Upper lobe of right lung (tissue), 1 donor: Measurements from ENCODE around the gene MAGEA11. TPM values are rescaled to one million over a fixed set of nuclear protein-coding genes. Genes with fewer than 3 reads are reported as not detected.
"Not testable (repeated sequence)": the region's sequence is repeated elsewhere in the genome, so short reads cannot be mapped to it uniquely, and the experiment has no call there.

Experiments used
- ATAC-seq: fragments of 200-7000 bp; cut with Tn5 transposase; one replicate; pipeline ENCODE4 v1.9.1; 2020; ENCODE audit warnings: mild to moderate bottlenecking, moderate library complexity
- DNase-seq: peaks from one replicate; pipeline ENCODE4 v3.0.0-alpha.2; 2020
- H3K27ac ChIP-seq: fragments of 200-600 bp; one replicate; pipeline ENCODE4 v1.8.0; 2022
- H3K27me3 ChIP-seq: fragments of 200-600 bp; one replicate; pipeline ENCODE4 v1.8.0; 2022; ENCODE audit warnings: mild to moderate bottlenecking
- H3K36me3 ChIP-seq: fragments of 200-600 bp; one replicate; pipeline ENCODE4 v1.8.0; 2022
- H3K4me1 ChIP-seq: fragments of 200-600 bp; one replicate; pipeline ENCODE4 v1.8.0; 2022
- H3K4me3 ChIP-seq: fragments of 200-600 bp; one replicate; pipeline ENCODE4 v1.8.0; 2022; ENCODE audit warnings: mild to moderate bottlenecking
- H3K9me3 ChIP-seq: fragments of 200-600 bp; one replicate; pipeline ENCODE4 v1.8.0; 2022
- intact Hi-C: fragments of 100-400 bp; cut with DNase I; formaldehyde crosslinking; loops from one replicate; pipeline ENCODE4 v1.11.0; 2022
- total RNA-seq: library from RNA; stranded (reverse); fragmentation: NEBNext Ultra II Directional; extraction: Animal tissue kit (Norgen Biotek cat#: 25700); gene quantifications from one replicate; pipeline ENCODE4 v1.2.1, GENCODE V29; 2021
- TF ChIP-seq, protein P1 (sequence below): fragments of 200-600 bp; IDR thresholded peaks from one replicate; pipeline ENCODE4 v1.8.0; 2022; ENCODE audit warnings: antibody characterized with exemption
- donor health status: DM: no; HTN: yes; CAD: no; lungs with severe emphysema.

Gene MAGEA11
- total RNA-seq, 1 donor from 2014 or later: not detected

DNA sequence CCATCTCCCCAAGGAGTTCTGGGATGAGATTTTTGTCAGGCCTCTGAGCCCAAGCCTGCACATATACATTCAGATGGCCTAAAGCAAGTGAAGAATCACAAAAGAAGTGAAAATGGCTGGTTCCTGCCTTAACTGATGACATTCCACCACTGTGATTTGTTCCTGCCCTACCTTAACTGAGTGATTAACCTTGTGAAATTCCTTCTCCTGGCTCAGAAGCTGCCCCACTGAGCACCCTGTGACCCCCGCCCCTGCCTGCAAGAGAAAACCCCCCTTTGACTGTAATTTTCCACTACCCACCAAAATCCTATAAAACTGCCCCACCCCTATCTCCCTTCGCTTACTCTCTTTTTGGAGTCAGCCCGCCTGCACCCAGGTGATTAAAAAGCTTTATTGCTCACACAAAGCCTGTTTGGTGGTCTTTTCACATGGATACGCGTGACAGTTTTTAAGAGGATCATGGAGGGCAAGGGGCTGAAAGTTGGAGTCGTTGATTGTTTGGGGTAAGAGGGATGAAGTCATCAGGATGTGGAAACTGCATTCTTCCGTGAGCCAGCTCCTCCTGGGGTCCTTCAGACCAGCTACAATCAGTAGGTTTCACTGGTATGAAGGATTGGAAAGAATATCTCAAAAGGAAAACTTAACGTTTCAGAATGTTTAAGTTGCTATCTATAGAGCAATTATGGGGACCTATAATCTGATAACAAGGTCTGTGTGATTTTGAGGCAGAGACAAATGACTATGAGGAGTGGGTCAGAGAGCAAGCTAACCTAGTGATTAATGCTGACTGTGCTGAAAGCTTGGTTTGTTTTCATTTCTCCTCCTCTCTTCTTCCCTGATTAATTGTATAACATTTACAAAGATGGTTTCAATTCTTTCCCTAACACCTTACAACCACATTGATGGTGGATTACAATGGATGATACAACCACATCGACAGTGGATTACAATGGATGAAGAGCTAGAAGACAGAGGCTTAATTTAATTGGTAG is 28.6 kb upstream of the MAGEA11 start:
- Histone ChIP-seq H3K27me3 (no peaks in the 10 kb centered on the region), H3K4me3 (no peak overlapping the region), H3K4me1 (no peaks in the 10 kb centered on the region), H3K9me3 (no peaks in the 10 kb centered on the region), H3K36me3 (no peaks in the 10 kb centered on the region), H3K27ac (no peak overlapping the region)
- ATAC-seq (no peak), DNase-seq (no peak)
- TF ChIP-seq, protein P1, sequence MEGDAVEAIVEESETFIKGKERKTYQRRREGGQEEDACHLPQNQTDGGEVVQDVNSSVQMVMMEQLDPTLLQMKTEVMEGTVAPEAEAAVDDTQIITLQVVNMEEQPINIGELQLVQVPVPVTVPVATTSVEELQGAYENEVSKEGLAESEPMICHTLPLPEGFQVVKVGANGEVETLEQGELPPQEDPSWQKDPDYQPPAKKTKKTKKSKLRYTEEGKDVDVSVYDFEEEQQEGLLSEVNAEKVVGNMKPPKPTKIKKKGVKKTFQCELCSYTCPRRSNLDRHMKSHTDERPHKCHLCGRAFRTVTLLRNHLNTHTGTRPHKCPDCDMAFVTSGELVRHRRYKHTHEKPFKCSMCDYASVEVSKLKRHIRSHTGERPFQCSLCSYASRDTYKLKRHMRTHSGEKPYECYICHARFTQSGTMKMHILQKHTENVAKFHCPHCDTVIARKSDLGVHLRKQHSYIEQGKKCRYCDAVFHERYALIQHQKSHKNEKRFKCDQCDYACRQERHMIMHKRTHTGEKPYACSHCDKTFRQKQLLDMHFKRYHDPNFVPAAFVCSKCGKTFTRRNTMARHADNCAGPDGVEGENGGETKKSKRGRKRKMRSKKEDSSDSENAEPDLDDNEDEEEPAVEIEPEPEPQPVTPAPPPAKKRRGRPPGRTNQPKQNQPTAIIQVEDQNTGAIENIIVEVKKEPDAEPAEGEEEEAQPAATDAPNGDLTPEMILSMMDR: no peak
- intact Hi-C loops: no loop called here

DNA sequence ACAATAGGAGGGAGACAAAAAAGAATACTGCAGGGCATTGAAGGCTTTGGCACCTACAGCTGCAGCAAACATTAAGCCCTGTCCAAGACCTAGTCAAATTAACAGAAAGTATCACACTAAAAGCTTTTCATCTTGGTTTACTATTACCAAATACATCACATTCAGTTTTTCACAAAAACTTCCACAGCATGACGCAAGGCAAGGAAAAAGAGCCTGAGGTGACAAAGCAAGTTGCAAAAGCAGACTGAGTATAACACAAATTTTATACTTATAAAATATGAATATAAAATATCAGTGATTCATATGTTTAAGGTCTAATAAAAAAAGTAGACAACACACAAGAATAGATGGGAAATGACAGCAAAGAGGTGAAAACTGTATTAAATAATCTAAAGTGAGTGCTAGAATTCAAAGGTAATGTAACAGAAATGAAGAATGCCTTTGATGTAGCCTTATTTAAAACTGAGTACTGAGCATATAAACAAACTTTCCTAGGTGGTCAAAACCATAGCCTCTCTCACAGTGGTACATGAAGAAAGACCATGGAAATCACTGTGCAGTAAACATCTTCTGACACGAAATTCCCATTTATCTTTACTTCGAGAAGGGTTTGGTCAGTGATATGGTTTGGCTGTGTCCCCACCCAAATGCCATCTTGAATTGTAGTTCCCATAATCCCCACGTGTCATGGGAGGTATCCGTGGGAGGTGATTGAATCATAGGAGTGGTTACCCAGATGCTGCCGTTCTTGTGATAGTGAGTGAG is 27.7 kb upstream of the MAGEA11 start:
- intact Hi-C loops: no loop called here
- DNase-seq (no peak), ATAC-seq (no peak)
- Histone ChIP-seq H3K36me3 (no peaks in the 10 kb centered on the region), H3K27ac (no peak overlapping the region), H3K27me3 (no peaks in the 10 kb centered on the region), H3K4me3 (no peak overlapping the region), H3K4me1 (no peaks in the 10 kb centered on the region), H3K9me3 (no peaks in the 10 kb centered on the region)
- TF ChIP-seq, protein P1: no peak

DNA sequence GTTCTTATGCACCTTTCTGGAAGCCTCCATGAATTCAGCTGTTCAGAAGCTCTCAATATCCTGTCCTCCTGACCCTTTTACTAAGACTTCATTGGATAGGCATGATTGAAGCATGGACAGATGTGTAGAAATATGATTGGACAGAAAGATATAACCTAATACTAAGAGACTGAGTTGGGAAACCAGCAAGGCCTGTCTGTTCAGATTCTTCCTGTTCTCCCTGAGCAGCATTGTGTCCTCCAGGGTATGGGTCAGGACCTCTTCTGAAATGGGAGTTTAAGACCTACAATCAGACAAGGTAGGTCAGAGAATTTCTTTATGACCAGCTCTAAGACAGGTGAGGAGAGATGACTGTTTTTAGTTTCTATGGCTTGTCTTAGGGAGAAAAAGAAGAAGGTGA is 23.9 kb upstream of the MAGEA11 start:
- no peak overlapping the region for H3K4me3 ChIP-seq
- TF ChIP-seq, protein P1: no peak
- DNase-seq (no peak), ATAC-seq (no peak)
- H3K27me3 ChIP-seq: no peaks in the 10 kb centered on the region
- no peaks in the 10 kb centered on the region for H3K36me3 ChIP-seq
- no peak overlapping the region for H3K27ac ChIP-seq
- no peaks in the 10 kb centered on the region for H3K9me3 ChIP-seq
- intact Hi-C loops: no loop called here
- H3K4me1 ChIP-seq: no peaks in the 10 kb centered on the region

DNA sequence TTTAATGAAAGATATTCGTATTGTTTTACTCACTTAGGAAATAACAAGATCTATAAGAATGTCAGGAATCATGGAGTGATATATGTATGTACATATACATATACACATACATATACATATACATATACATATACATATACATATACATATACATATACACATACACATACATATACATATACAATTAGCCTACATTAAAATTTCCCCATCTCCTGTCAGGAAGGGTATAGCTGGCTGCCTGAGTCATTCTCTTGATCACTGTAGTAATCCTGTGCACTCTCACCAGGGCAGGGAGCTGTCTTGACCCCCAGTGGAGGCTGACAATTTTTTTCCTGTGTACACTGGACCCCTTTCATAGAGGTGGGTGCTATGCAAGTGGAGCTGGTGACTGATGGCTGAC is 23.3 kb upstream of the MAGEA11 start:
- intact Hi-C loops: no loop called here
- no peak for DNase-seq

DNA sequence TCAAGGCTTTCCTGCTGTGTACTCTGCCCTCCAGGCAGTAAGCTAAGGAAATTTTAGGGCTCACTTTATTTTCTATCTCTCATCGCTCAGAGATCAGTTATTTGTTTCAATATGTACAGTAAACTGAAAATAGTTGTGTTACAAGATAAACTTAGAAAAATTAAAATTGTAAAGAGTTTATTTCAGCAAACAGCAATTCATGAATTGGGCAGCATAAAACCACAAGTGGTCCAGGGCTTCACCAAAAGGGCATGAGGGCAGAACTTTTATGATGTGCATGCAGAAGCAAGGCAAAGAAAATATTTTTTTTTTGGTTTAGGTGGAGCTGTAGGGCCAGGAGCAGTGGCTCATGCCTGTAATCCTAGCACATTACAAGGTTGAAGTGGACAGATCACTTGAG is 20.1 kb upstream of the MAGEA11 start:
- Histone ChIP-seq H3K4me3 (no peak overlapping the region), H3K27ac (no peak overlapping the region), H3K27me3 (no peaks in the 10 kb centered on the region), H3K4me1 (no peaks in the 10 kb centered on the region), H3K9me3 (no peaks in the 10 kb centered on the region), H3K36me3 (no peaks in the 10 kb centered on the region)
- TF ChIP-seq, protein P1: no peak
- intact Hi-C loops: no loop called here
- ATAC-seq (no peak), DNase-seq (no peak)

More for the DNA sequence above, 23.3 kb upstream of the MAGEA11 start:
- H3K4me3 ChIP-seq: no peak overlapping the region
- no peaks in the 10 kb centered on the region for H3K4me1 ChIP-seq
- TF ChIP-seq, protein P1: no peak
- no peaks in the 10 kb centered on the region for H3K27me3 ChIP-seq
- ATAC-seq: no peak
- no peak overlapping the region for H3K27ac ChIP-seq
- no peaks in the 10 kb centered on the region for H3K9me3 ChIP-seq
- H3K36me3 ChIP-seq: no peaks in the 10 kb centered on the region

DNA sequence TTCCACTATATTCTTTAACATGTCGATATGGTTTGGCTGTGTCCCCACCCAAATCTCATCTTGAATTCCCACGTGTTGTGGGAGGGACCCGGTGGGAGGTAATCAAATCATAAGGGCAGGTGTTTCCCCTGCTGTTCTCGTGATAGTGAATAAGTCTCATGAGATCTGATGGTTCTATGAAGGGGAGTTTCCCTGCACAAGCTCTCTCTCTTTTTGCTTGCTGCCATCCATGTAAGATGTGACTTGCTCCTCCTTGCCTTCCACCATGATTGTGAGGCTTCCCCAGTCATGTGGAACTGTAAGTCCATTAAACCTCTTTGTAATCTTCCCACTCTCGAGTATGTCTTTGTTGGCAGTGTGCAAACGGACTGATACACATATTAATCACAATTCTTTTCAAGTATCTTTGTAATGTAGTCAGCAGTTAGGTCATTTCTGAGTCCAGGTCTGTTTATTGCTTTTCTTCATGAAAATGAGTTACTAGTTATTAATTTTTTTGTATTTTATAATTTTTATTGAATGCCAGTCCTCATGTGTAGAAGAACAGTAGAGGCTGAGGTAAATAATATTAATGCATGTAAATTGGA is 19.1 kb upstream of the MAGEA11 start:
- intact Hi-C loops, ATAC-seq, H3K27ac ChIP-seq, H3K9me3 ChIP-seq, H3K4me1 ChIP-seq, H3K27me3 ChIP-seq, H3K4me3 ChIP-seq, H3K36me3 ChIP-seq, DNase-seq: not testable (repeated sequence)
